SK-N-SH (cell line): ENCODE results near the gene ISCA1. TPM values are rescaled to one million over a fixed set of nuclear protein-coding genes. Genes with fewer than 3 reads are reported as not detected.

Source experiments
- CTCF ChIA-PET: fragments of 300-600, 350-600 bp; formaldehyde crosslinking; extraction: SDS; loops from one replicate; lab custom pipeline; 2021; lab: Yijun Ruan, JAX
- POLR2A ChIA-PET: fragments of 350-600 bp; sonication (Branson Sonifier 250); formaldehyde crosslinking; extraction: SDS; loops from one replicate; lab custom pipeline; 2020; ENCODE audit warnings: antibody characterized with exemption, inconsistent platforms; lab: Yijun Ruan, JAX
- DNase-seq: peaks from one replicate; pipeline ENCODE4 v3.0.0; 2012
- H2AFZ ChIP-seq: fragments of 200-600 bp; sonication (generic); 2 replicates; pipeline ENCODE4 v1.8.1; 2016; ENCODE audit warnings: antibody characterized with exemption, mild to moderate bottlenecking, low read depth
- H3F3A ChIP-seq: fragments of 200-600 bp; sonication (generic); replicated peaks from 2 replicates; pipeline ENCODE3; 2016; ENCODE audit warnings: antibody characterized with exemption, mild to moderate bottlenecking; ENCODE audit not compliant: insufficient read depth
- H3K27ac ChIP-seq, 2 experiments: fragments of 200-500 bp in 1 of 2; fragments of 200-600 bp in 1 of 2; sonication (Bioruptor generic) in 1 of 2; sonication (generic), shearing (Covaris generic) in 1 of 2; 2 replicates each; pipeline versions ENCODE4 v1.5.1 to v1.6.1; 2014 to 2016; ENCODE audit warnings: low read depth in 2 of 2, inconsistent platforms in 1 of 2, low read length in 1 of 2, mild to moderate bottlenecking in 1 of 2, mixed read lengths in 1 of 2
- H3K27me3 ChIP-seq: fragments of 200-600 bp; sonication (generic), shearing (Covaris generic); 2 replicates; pipeline ENCODE4 v1.6.1; 2016; ENCODE audit warnings: mixed run types; ENCODE audit not compliant: insufficient read depth
- H3K36me3 ChIP-seq, 2 experiments: fragments of 200-500 bp in 1 of 2; fragments of 200-600 bp in 1 of 2; sonication (Bioruptor generic) in 1 of 2; sonication (generic) in 1 of 2; replicated peaks in 1 of 2; 2 replicates each; pipeline versions ENCODE3 to v1.5.1; 2014 to 2016; ENCODE audit warnings: low read length in 1 of 2, mild to moderate bottlenecking in 1 of 2; ENCODE audit not compliant: insufficient read depth in 2 of 2, control insufficient read depth in 1 of 2
- H3K4me1 ChIP-seq, 2 experiments: fragments of 200-500 bp in 1 of 2; fragments of 200-600 bp in 1 of 2; sonication (Bioruptor generic) in 1 of 2; sonication (generic), shearing (Covaris generic) in 1 of 2; 2 replicates each; pipeline versions ENCODE4 v1.5.1 to v1.6.1; 2014 to 2016; ENCODE audit warnings: low read depth in 1 of 2, low read length in 1 of 2, mixed run types in 1 of 2; ENCODE audit not compliant: insufficient read depth in 2 of 2, control insufficient read depth in 1 of 2
- H3K4me2 ChIP-seq: fragments of 200-600 bp; sonication (generic), shearing (Covaris generic); 2 replicates; pipeline ENCODE4 v1.6.1; 2017; ENCODE audit warnings: mixed run types
- H3K4me3 ChIP-seq, 2 experiments: fragments of 200-500 bp in 1 of 2; fragments of 200-600 bp in 1 of 2; sonication (Bioruptor generic) in 1 of 2; sonication (generic), shearing (Covaris generic) in 1 of 2; 2 replicates each; pipeline versions ENCODE4 v1.5.1 to v1.8.1; 2014 to 2016; ENCODE audit warnings: low read depth in 2 of 2, inconsistent platforms in 1 of 2, low read length in 1 of 2, mild to moderate bottlenecking in 1 of 2, mixed read lengths in 1 of 2, moderate library complexity in 1 of 2
- H3K79me2 ChIP-seq: fragments of 200-600 bp; sonication (generic); 2 replicates; pipeline ENCODE4 v1.8.1; 2017; ENCODE audit warnings: mild to moderate bottlenecking; ENCODE audit not compliant: insufficient read depth
- H3K9ac ChIP-seq: fragments of 200-600 bp; sonication (generic); 2 replicates; pipeline ENCODE4 v1.6.1; 2017; ENCODE audit warnings: mixed run types
- H3K9me2 ChIP-seq: fragments of 200-600 bp; sonication (generic); 2 replicates; pipeline ENCODE4 v1.6.1; 2017; ENCODE audit warnings: mixed run types
- H3K9me3 ChIP-seq: fragments of 200-600 bp; sonication (generic); 2 replicates; pipeline ENCODE4 v1.6.1; 2017; ENCODE audit warnings: mixed run types, mild to moderate bottlenecking, moderate library complexity
- H4K20me1 ChIP-seq: fragments of 200-600 bp; sonication (generic); 2 replicates; pipeline ENCODE4 v1.6.1; 2017; ENCODE audit warnings: mild to moderate bottlenecking, mixed run types; ENCODE audit not compliant: insufficient read depth
- CHD2 ChIP-seq: fragments of 150-350 bp; IDR thresholded peaks from 2 replicates; pipeline ENCODE4 v1.6.1; 2018; ENCODE audit warnings: low read length; ENCODE audit not compliant: partially characterized antibody
- ELF1 ChIP-seq: IDR thresholded peaks from 2 replicates; pipeline ENCODE4 v1.4.0; 2012
- EP300 ChIP-seq, 2 experiments: IDR thresholded peaks; 2 replicates each; pipeline versions ENCODE4 v1.4.0 to v1.6.1; 2012; ENCODE audit warnings: borderline replicate concordance in 1 of 2, low read depth in 1 of 2, low read length in 1 of 2
- FOSL2 ChIP-seq: IDR thresholded peaks from 2 replicates; pipeline ENCODE4 v1.4.0; 2012; ENCODE audit warnings: low read depth, mild to moderate bottlenecking, moderate library complexity, borderline replicate concordance
- FOXJ3 ChIP-seq: sonication (generic); formaldehyde crosslinking; IDR thresholded peaks from 2 replicates; pipeline ENCODE4 v1.5.1; 2020; ENCODE audit warnings: mild to moderate bottlenecking, missing genetic modification reagents
- MEF2A ChIP-seq: IDR thresholded peaks from 2 replicates; pipeline ENCODE4 v1.4.0; 2012; ENCODE audit warnings: low read depth, borderline replicate concordance
- RAD21 ChIP-seq: IDR thresholded peaks from 2 replicates; pipeline ENCODE4 v1.6.1; 2012; ENCODE audit warnings: mild to moderate bottlenecking, low read length
- RFX5 ChIP-seq: IDR thresholded peaks from 2 replicates; pipeline ENCODE4 v1.6.1; 2012; ENCODE audit warnings: mild to moderate bottlenecking, improper control_type of control experiment, low read length
- SIN3A ChIP-seq: IDR thresholded peaks from 2 replicates; pipeline ENCODE4 v1.6.1; 2012; ENCODE audit warnings: low read depth, mild to moderate bottlenecking, low read length, moderate library complexity, borderline replicate concordance
- TAF1 ChIP-seq: IDR thresholded peaks from 2 replicates; pipeline ENCODE4 v1.6.1; 2012; ENCODE audit warnings: low read depth, mild to moderate bottlenecking, low read length, moderate library complexity, borderline replicate concordance
- TEAD4 ChIP-seq: IDR thresholded peaks from 2 replicates; pipeline ENCODE4 v1.4.0; 2012; ENCODE audit warnings: mild to moderate bottlenecking, borderline replicate concordance; ENCODE audit not compliant: insufficient read depth
- WGBS: methylation state at CpG from one replicate; pipeline ENCODE4 v1.1.6; 2017; ENCODE audit warnings: low lambda C conversion rate; 5-methylcytosine and 5-hydroxymethylcytosine counted together
- polyA plus RNA-seq, 3 experiments: library from polyadenylated mRNA; depleted of rRNA; stranded (reverse); fragments of >200 nt; gene quantifications; 2 replicates each; pipeline ENCODE4 v1.2.3, GENCODE V29; 2012
- TF ChIP-seq, protein P1 (sequence below): IDR thresholded peaks from 2 replicates; pipeline ENCODE4; 2012
- TF ChIP-seq, protein P2 (sequence below): IDR thresholded peaks from 2 replicates; pipeline ENCODE4 v1.4.0; 2012; ENCODE audit warnings: low read depth
- TF ChIP-seq, protein P3 (sequence below): fragments of 200-600 bp; sonication (generic); IDR thresholded peaks from 2 replicates; pipeline ENCODE4 v1.6.1; 2017; ENCODE audit warnings: antibody characterized with exemption, mild to moderate bottlenecking, moderate library complexity

Gene ISCA1
- polyA plus RNA-seq, 1 of the 3 experiments (the other 2 are of a cell fraction), result 10.9 TPM

DNA sequence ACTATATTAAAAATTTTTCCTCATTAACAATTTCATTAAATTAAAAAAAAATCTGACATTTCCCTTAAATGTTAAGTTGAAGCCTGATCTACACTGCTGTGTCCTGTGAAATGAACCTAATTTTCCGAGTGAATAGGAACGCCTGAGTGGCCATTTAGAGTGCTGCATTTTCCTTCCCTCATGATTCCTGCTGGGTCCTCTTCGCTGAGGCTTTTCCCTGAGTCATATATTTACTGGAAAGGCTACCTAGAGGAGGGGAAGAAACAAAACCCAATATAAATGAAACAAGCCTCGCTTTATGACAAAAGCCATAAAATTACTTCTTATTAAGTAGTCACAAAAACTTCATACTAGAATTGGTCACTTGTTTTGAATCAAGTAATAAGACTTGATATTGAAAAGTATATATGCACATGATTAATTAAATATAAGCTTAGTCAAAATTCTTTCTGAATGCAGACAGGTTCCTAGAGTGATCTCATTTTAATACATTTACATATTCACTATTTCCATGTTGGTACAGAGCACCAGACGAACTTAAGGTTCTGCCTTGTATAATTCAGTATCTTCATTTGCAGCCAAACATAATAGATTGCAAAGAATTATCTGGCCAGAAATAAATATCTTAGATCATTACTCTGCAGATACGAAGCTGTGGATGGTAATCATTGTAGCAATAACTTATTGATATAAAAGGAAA lies 6.3 kb upstream of the ISCA1 start:
- no peaks in the 10 kb centered on the region for H3K9me2 ChIP-seq
- no peaks in the 10 kb centered on the region for H3F3A ChIP-seq
- no peak overlapping the region for H3K27ac ChIP-seq
- H3K9me3 ChIP-seq, result no peaks in the 10 kb centered on the region
- no peak overlapping the region for H2AFZ ChIP-seq
- H3K4me2 ChIP-seq, result no peak overlapping the region
- H3K4me3 ChIP-seq, result no peak overlapping the region
- TF ChIP-seq FOXJ3 (CRISPR knock-in tag), result no peak
- no peak for TF ChIP-seq TAF1
- no peak for TF ChIP-seq TEAD4
- no peak for TF ChIP-seq RFX5
- TF ChIP-seq, protein P1, sequence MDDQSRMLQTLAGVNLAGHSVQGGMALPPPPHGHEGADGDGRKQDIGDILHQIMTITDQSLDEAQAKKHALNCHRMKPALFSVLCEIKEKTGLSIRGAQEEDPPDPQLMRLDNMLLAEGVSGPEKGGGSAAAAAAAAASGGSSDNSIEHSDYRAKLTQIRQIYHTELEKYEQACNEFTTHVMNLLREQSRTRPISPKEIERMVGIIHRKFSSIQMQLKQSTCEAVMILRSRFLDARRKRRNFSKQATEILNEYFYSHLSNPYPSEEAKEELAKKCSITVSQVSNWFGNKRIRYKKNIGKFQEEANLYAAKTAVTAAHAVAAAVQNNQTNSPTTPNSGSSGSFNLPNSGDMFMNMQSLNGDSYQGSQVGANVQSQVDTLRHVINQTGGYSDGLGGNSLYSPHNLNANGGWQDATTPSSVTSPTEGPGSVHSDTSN, result no peak
- TF ChIP-seq FOSL2, result no peak
- no peak for TF ChIP-seq MEF2A
- no peak for TF ChIP-seq CHD2
- TF ChIP-seq, protein P2, sequence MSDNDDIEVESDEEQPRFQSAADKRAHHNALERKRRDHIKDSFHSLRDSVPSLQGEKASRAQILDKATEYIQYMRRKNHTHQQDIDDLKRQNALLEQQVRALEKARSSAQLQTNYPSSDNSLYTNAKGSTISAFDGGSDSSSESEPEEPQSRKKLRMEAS, result no peak
- TF ChIP-seq RAD21, result no peak
- TF ChIP-seq SIN3A, result no peak
- no peak for TF ChIP-seq EP300 (IDR thresholded peaks at IDR 0.05; ENCODE audit: borderline replicate concordance in 1 of 2, low read depth in 1 of 2, low read length in 1 of 2)
- no peak for TF ChIP-seq ELF1
- TF ChIP-seq, all 33 proteins: peak for 0
- H3K79me2 ChIP-seq, result no peaks in the 10 kb centered on the region
- CTCF ChIA-PET, result interaction anchor here (1.0 kb wide), 1 partner anchor 11 kb away, joined by 3 read pairs; no protein-coding TSS in a partner anchor
- peaks cover 25 to 28% of the 10 kb centered on the region in 2 experiments for H3K36me3 ChIP-seq
- no peak overlapping the region for H3K9ac ChIP-seq
- H3K4me1 ChIP-seq, result no peaks in the 10 kb centered on the region
- POLR2A ChIA-PET, result no interaction called here
- no peaks in the 10 kb centered on the region for H3K27me3 ChIP-seq
- DNase-seq, result no peak
- H4K20me1 ChIP-seq, result no peaks in the 10 kb centered on the region
- WGBS, result 98% methylated on average over 6 of the region's 6 CpGs

DNA sequence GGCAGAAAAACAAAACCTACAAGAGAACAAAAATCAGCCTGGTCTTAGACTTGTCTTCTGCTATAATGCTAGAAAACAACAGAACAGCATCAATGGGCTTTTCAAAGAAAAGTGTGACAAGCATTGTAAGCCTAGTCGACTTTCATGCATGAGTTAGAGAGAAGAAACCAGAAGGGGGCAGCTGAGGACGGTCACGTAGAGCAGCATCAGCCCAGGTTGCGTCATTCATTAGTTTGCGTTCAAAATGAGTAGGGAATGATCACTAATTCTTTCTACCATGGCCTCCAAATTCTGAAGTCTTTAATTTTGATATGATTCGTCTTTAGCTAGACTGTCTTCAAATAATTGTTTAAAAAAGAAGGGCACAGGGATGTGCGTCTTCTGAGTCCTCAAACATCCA lies 4.7 kb upstream of the ISCA1 start:
- H3K79me2 ChIP-seq, result no peaks in the 10 kb centered on the region
- DNase-seq, result peak; percentile 24
- H3K36me3 ChIP-seq, result peaks cover 25 to 28% of the 10 kb centered on the region in 2 experiments
- H3K27me3 ChIP-seq, result no peaks in the 10 kb centered on the region
- TF ChIP-seq, protein P3, sequence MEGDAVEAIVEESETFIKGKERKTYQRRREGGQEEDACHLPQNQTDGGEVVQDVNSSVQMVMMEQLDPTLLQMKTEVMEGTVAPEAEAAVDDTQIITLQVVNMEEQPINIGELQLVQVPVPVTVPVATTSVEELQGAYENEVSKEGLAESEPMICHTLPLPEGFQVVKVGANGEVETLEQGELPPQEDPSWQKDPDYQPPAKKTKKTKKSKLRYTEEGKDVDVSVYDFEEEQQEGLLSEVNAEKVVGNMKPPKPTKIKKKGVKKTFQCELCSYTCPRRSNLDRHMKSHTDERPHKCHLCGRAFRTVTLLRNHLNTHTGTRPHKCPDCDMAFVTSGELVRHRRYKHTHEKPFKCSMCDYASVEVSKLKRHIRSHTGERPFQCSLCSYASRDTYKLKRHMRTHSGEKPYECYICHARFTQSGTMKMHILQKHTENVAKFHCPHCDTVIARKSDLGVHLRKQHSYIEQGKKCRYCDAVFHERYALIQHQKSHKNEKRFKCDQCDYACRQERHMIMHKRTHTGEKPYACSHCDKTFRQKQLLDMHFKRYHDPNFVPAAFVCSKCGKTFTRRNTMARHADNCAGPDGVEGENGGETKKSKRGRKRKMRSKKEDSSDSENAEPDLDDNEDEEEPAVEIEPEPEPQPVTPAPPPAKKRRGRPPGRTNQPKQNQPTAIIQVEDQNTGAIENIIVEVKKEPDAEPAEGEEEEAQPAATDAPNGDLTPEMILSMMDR, result peak; percentile 36; the same call in 1 of the 2 replicates
- TF ChIP-seq TAF1 (no peak), ELF1 (no peak)
- TF ChIP-seq, all 33 proteins: peak for 1
- POLR2A ChIA-PET, result no interaction called here
- Histone ChIP-seq H3F3A (no peaks in the 10 kb centered on the region), H3K4me3 (no peak overlapping the region; a peak in 1 of 4 replicates), H4K20me1 (no peaks in the 10 kb centered on the region), H3K4me1 (peaks cover 0 to 7% of the 10 kb centered on the region in 2 experiments; a peak in 1 of 4 replicates), H3K9me2 (no peaks in the 10 kb centered on the region), H3K9me3 (no peaks in the 10 kb centered on the region), H3K9ac (no peak overlapping the region), H3K27ac (no peak overlapping the region), H2AFZ (no peak overlapping the region), H3K4me2 (no peak overlapping the region)
- CTCF ChIA-PET, result no interaction called here
- 68% methylated on average over 7 of the region's 7 CpGs for WGBS
